GM21367 (cell line): ENCODE data around the gene FRMD3.

ENCODE experiments used
- ATAC-seq: cut with Tn5 transposase; IDR thresholded peaks from one replicate; pipeline ENCODE4 v1.9.1; 2021; ENCODE audit not compliant: unreplicated experiment

FRMD3 gene

GRCh38 chr9:83474631-83475030 is 63.6 kb downstream of the FRMD3 start:
- ATAC-seq: no peak

GRCh38 chr9:83473488-83473971 is 64.7 kb downstream of the FRMD3 start:
- ATAC-seq: peak; percentile 97

- ATAC-seq: no peak
Observed at GRCh38 chr9:83472764-83473163, 65.4 kb downstream of the FRMD3 start.

GRCh38 chr9:83472221-83472665 is 66.0 kb downstream of the FRMD3 start:
- no peak for ATAC-seq

- no peak for ATAC-seq
Observed at GRCh38 chr9:83471241-83471640, 67.0 kb downstream of the FRMD3 start.

- ATAC-seq: no peak
Observed at GRCh38 chr9:83469722-83470121, 68.5 kb downstream of the FRMD3 start.

GRCh38 chr9:83468821-83469220 is 69.4 kb downstream of the FRMD3 start:
- no peak for ATAC-seq

- ATAC-seq: no peak
Observed at GRCh38 chr9:83466877-83467276, 71.3 kb downstream of the FRMD3 start.

GRCh38 chr9:83466351-83466750 is 71.8 kb downstream of the FRMD3 start:
- no peak for ATAC-seq

GRCh38 chr9:83459830-83460229 is 78.4 kb downstream of the FRMD3 start:
- no peak for ATAC-seq

- no peak for ATAC-seq
Observed at GRCh38 chr9:83458530-83458929, 79.7 kb downstream of the FRMD3 start.

- ATAC-seq: no peak
Observed at GRCh38 chr9:83457005-83457404, 81.2 kb downstream of the FRMD3 start.

GRCh38 chr9:83456226-83456625 is 82.0 kb downstream of the FRMD3 start:
- no peak for ATAC-seq

- ATAC-seq: no peak
Observed at GRCh38 chr9:83454076-83454475, 84.1 kb downstream of the FRMD3 start.

GRCh38 chr9:83451308-83451707 is 86.9 kb downstream of the FRMD3 start:
- no peak for ATAC-seq

GRCh38 chr9:83449983-83450382 is 88.2 kb downstream of the FRMD3 start:
- ATAC-seq: no peak

- ATAC-seq: no peak
Observed at GRCh38 chr9:83449166-83449565, 89.0 kb downstream of the FRMD3 start.

GRCh38 chr9:83448626-83449025 is 89.6 kb downstream of the FRMD3 start:
- no peak for ATAC-seq

- no peak for ATAC-seq
Observed at GRCh38 chr9:83447351-83447750, 90.8 kb downstream of the FRMD3 start.

- no peak for ATAC-seq
Observed at GRCh38 chr9:83445703-83446265, 92.4 kb downstream of the FRMD3 start.

GRCh38 chr9:83444110-83444509 is 94.1 kb downstream of the FRMD3 start:
- no peak for ATAC-seq

- ATAC-seq: no peak
Observed at GRCh38 chr9:83441390-83441789, 96.8 kb downstream of the FRMD3 start.

- ATAC-seq: no peak
Observed at GRCh38 chr9:83440641-83441040, 97.6 kb downstream of the FRMD3 start.
